C4-2B (cell line): ENCODE data around the gene CD247.

Source experiments
- CTCF ChIP-seq: fragments of 450-650 bp; conservative IDR thresholded peaks from 2 replicates; pipeline ENCODE4 v1.5.1; 2017; ENCODE audit warnings: mild to moderate bottlenecking
- ZFX ChIP-seq: fragments of 450-650 bp; IDR thresholded peaks from 2 replicates; pipeline ENCODE4 v1.6.1; 2017

GRCh38 chr1:167565922-167566321 lies 47.6 kb upstream of the CD247 start:
- TF ChIP-seq CTCF: no peak
- no peak for TF ChIP-seq ZFX
